Fibroblast of lung (primary cell): ENCODE measurements around the gene ARHGEF10L. TPM values are rescaled to one million over a fixed set of nuclear protein-coding genes. Genes with fewer than 3 reads are reported as not detected.

Experiments
- DNase-seq, 2 donors: peaks; one replicate each; pipeline versions ENCODE4 v3.0.0 to v3.0.0-alpha.2; 2010; ENCODE audit warnings: low read depth in 2 of 2
- H2AFZ ChIP-seq: 2 replicates; pipeline ENCODE4 v1.5.1; 2012; ENCODE audit warnings: low read length, control low read depth, inconsistent platforms
- H3K27ac ChIP-seq: 2 replicates; pipeline ENCODE4 v1.5.1; 2011; ENCODE audit warnings: low read length, control low read depth; ENCODE audit not compliant: insufficient read depth
- H3K27me3 ChIP-seq: 2 replicates; pipeline ENCODE4 v1.5.1; 2011; ENCODE audit warnings: mild to moderate bottlenecking, low read length; ENCODE audit not compliant: control insufficient read depth, insufficient read depth
- H3K36me3 ChIP-seq: 2 replicates; pipeline ENCODE4 v1.5.1; 2011; ENCODE audit warnings: low read length; ENCODE audit not compliant: control insufficient read depth, insufficient read depth
- H3K4me1 ChIP-seq: 2 replicates; pipeline ENCODE4 v1.5.1; 2011; ENCODE audit warnings: low read length; ENCODE audit not compliant: control insufficient read depth, insufficient read depth; ENCODE audit errors: extremely low read depth
- H3K4me2 ChIP-seq: 2 replicates; pipeline ENCODE4 v1.5.1; 2011; ENCODE audit warnings: low read length, control low read depth; ENCODE audit not compliant: insufficient read depth; ENCODE audit errors: extremely low read depth
- H3K4me3 ChIP-seq, 4 experiments: fragments of 200-600 bp in 1 of 4; sonication (generic) in 1 of 4; replicated peaks in 1 of 4; 2 replicates each; pipeline ENCODE4 v1.5.1; 2011 to 2016; ENCODE audit warnings: low read length in 4 of 4, low read depth in 3 of 4, mild to moderate bottlenecking in 3 of 4, control low read depth in 2 of 4, inconsistent platforms in 1 of 4, mixed read lengths in 1 of 4; ENCODE audit not compliant: insufficient read depth in 1 of 4; ENCODE audit errors: control extremely low read depth in 1 of 4
- H3K79me2 ChIP-seq: 2 replicates; pipeline ENCODE4 v1.5.1; 2012; ENCODE audit warnings: mild to moderate bottlenecking, low read length, inconsistent platforms; ENCODE audit not compliant: control insufficient read depth, insufficient read depth
- H3K9ac ChIP-seq: 2 replicates; pipeline ENCODE4 v1.5.1; 2011; ENCODE audit warnings: mild to moderate bottlenecking, low read length, control low read depth; ENCODE audit not compliant: insufficient read depth
- H3K9me3 ChIP-seq: 2 replicates; pipeline ENCODE4 v1.5.1; 2012; ENCODE audit warnings: low read depth, low read length; ENCODE audit not compliant: control insufficient read depth, insufficient read depth
- H4K20me1 ChIP-seq: 2 replicates; pipeline ENCODE4 v1.5.1; 2011; ENCODE audit warnings: low read length; ENCODE audit not compliant: control insufficient read depth, insufficient read depth; ENCODE audit errors: extremely low read depth
- CTCF ChIP-seq, 2 donors: IDR thresholded peaks in 1 of 2; conservative IDR thresholded peaks in 1 of 2; 1 replicate in 1 of 2; 2 replicates in 1 of 2; pipeline ENCODE4 v1.5.1; 2011 to 2012; ENCODE audit warnings: low read length in 2 of 2, control low read depth in 1 of 2, inconsistent platforms in 1 of 2, low read depth in 1 of 2, mild to moderate bottlenecking in 1 of 2
- EZH2 ChIP-seq: IDR thresholded peaks from 2 replicates; pipeline ENCODE4 v1.5.1; 2012; ENCODE audit warnings: low read length, control low read depth, mild to moderate bottlenecking; ENCODE audit errors: missing control alignments
- polyA plus RNA-seq, 2 donors: library from polyadenylated mRNA; depleted of rRNA in 1 of 2; stranded (reverse) in 1 of 2; unstranded in 1 of 2; fragments of >200 nt; gene quantifications; 2 replicates each; pipeline ENCODE4 v1.2.1, GENCODE V29; 2011 to 2012; ENCODE audit warnings: missing spikeins in 1 of 2
- total RNA-seq: library from RNA; depleted of rRNA; stranded (reverse); fragments of >200 nt; gene quantifications from 2 replicates; pipeline ENCODE4 v1.2.1, GENCODE V29; 2014

Gene ARHGEF10L
- total and polyA plus RNA-seq, 2 donors (not counting 1 experiment from before 2014, with no cell fraction given): 11.2 to 24.3 TPM

GRCh38 chr1:17724150-17724549 lies 184.7 kb downstream of the ARHGEF10L start:
- Histone ChIP-seq H3K9me3 (no peaks in the 10 kb centered on the region), H3K4me1 (no peaks in the 10 kb centered on the region), H3K9ac (no peak overlapping the region), H3K79me2 (no peaks in the 10 kb centered on the region), H3K36me3 (no peaks in the 10 kb centered on the region), H3K4me2 (no peak overlapping the region), H4K20me1 (no peaks in the 10 kb centered on the region), H3K27me3 (no peaks in the 10 kb centered on the region), H3K4me3 (no peak overlapping the region), H3K27ac (no peak overlapping the region), H2AFZ (no peak overlapping the region)
- DNase-seq: no peak
- TF ChIP-seq CTCF (conservative IDR thresholded peaks at IDR 0.05 in 1 of 2, IDR thresholded peaks at IDR 0.05 in 1 of 2; ENCODE audit: low read depth in 1 of 2, low read length in 2 of 2) (no peak), EZH2 (no peak)

GRCh38 chr1:17725084-17725719 lies 185.7 kb downstream of the ARHGEF10L start:
- Histone ChIP-seq H3K27ac (no peak overlapping the region), H3K4me1 (no peaks in the 10 kb centered on the region), H3K79me2 (no peaks in the 10 kb centered on the region), H3K4me3 (no peak overlapping the region), H3K36me3 (no peaks in the 10 kb centered on the region), H2AFZ (no peak overlapping the region), H3K4me2 (no peak overlapping the region), H3K9me3 (no peaks in the 10 kb centered on the region), H3K9ac (no peak overlapping the region), H4K20me1 (no peaks in the 10 kb centered on the region), H3K27me3 (no peaks in the 10 kb centered on the region)
- TF ChIP-seq EZH2 (no peak), CTCF (conservative IDR thresholded peaks at IDR 0.05 in 1 of 2, IDR thresholded peaks at IDR 0.05 in 1 of 2; ENCODE audit: low read depth in 1 of 2, low read length in 2 of 2) (no peak)
- DNase-seq: no peak

- no peak overlapping the region for H3K4me3 ChIP-seq
- H3K27ac ChIP-seq: no peak overlapping the region
- no peaks in the 10 kb centered on the region for H3K4me1 ChIP-seq
- no peak overlapping the region for H3K4me2 ChIP-seq
- no peaks in the 10 kb centered on the region for H3K36me3 ChIP-seq
- TF ChIP-seq CTCF (conservative IDR thresholded peaks at IDR 0.05 in 1 of 2, IDR thresholded peaks at IDR 0.05 in 1 of 2; ENCODE audit: low read depth in 1 of 2, low read length in 2 of 2): no peak
- TF ChIP-seq EZH2: no peak
- H4K20me1 ChIP-seq: no peaks in the 10 kb centered on the region
- H2AFZ ChIP-seq: no peak overlapping the region
- H3K9ac ChIP-seq: no peak overlapping the region
- DNase-seq: no peak
- no peaks in the 10 kb centered on the region for H3K9me3 ChIP-seq
- no peaks in the 10 kb centered on the region for H3K79me2 ChIP-seq
- H3K27me3 ChIP-seq: no peaks in the 10 kb centered on the region
Observed at GRCh38 chr1:17725811-17726582, 186.5 kb downstream of the ARHGEF10L start.
